GM23248 (cell line): ENCODE results near the gene TMEM63C. TPM values are rescaled to one million over a fixed set of nuclear protein-coding genes. Genes with fewer than 3 reads are reported as not detected.

ENCODE experiments used
- DNase-seq: peaks from one replicate; pipeline ENCODE4 v3.0.0-alpha.2; 2015
- H2AFZ ChIP-seq: fragments of 200-600 bp; sonication (generic); 2 replicates; pipeline ENCODE4 v1.6.1; 2016; ENCODE audit warnings: antibody characterized with exemption
- H3F3A ChIP-seq: fragments of 200-600 bp; sonication (generic); 2 replicates; pipeline ENCODE4 v1.6.1; 2016; ENCODE audit warnings: mild to moderate bottlenecking, antibody characterized with exemption, mixed run types; ENCODE audit not compliant: insufficient read depth
- H3K27ac ChIP-seq: fragments of 200-600 bp; sonication (generic); 2 replicates; pipeline ENCODE4 v1.5.1; 2016; ENCODE audit warnings: mild to moderate bottlenecking
- H3K27me3 ChIP-seq: fragments of 200-600 bp; sonication (generic); replicated peaks from 2 replicates; pipeline ENCODE4 v1.6.1; 2016; ENCODE audit warnings: mild to moderate bottlenecking; ENCODE audit not compliant: insufficient read depth
- H3K36me3 ChIP-seq: fragments of 200-600 bp; sonication (generic); 2 replicates; pipeline ENCODE4 v1.6.1; 2016; ENCODE audit warnings: low read depth, mild to moderate bottlenecking
- H3K4me1 ChIP-seq: fragments of 200-600 bp; sonication (generic); 2 replicates; pipeline ENCODE4 v1.6.1; 2016; ENCODE audit warnings: mild to moderate bottlenecking; ENCODE audit not compliant: insufficient read depth
- H3K4me2 ChIP-seq: fragments of 200-600 bp; sonication (generic); one replicate; pipeline ENCODE4 v1.6.1; 2016; ENCODE audit warnings: mild to moderate bottlenecking; ENCODE audit not compliant: unreplicated experiment
- H3K4me3 ChIP-seq: fragments of 200-600 bp; sonication (generic); 2 replicates; pipeline ENCODE4 v1.5.1; 2016; ENCODE audit warnings: mild to moderate bottlenecking
- H3K79me2 ChIP-seq: fragments of 200-600 bp; sonication (generic); 2 replicates; pipeline ENCODE4 v1.6.1; 2016; ENCODE audit warnings: mild to moderate bottlenecking; ENCODE audit not compliant: insufficient read depth
- H3K9ac ChIP-seq: fragments of 200-600 bp; sonication (generic); 2 replicates; pipeline ENCODE4 v1.6.1; 2016; ENCODE audit warnings: mild to moderate bottlenecking
- H3K9me2 ChIP-seq: fragments of 200-600 bp; sonication (generic); 2 replicates; pipeline ENCODE4 v1.6.1; 2016; ENCODE audit warnings: mixed run types, mild to moderate bottlenecking, moderate library complexity; ENCODE audit not compliant: insufficient read depth
- H3K9me3 ChIP-seq: fragments of 200-600 bp; sonication (generic); one replicate; pipeline ENCODE4 v1.6.1; 2017; ENCODE audit warnings: low read depth
- H4K20me1 ChIP-seq: fragments of 200-600 bp; sonication (generic); 2 replicates; pipeline ENCODE4 v1.6.0; 2016; ENCODE audit not compliant: insufficient read depth
- EZH2 ChIP-seq: fragments of 200-600 bp; sonication (generic); IDR thresholded peaks from 2 replicates; pipeline ENCODE4 v1.6.1; 2018; ENCODE audit warnings: antibody characterized with exemption, mild to moderate bottlenecking; ENCODE audit not compliant: insufficient read depth, poor library complexity, severe bottlenecking
- EZH2phosphoT487 ChIP-seq: fragments of 200-600 bp; sonication (generic); IDR thresholded peaks from 2 replicates; pipeline ENCODE4 v1.6.1; 2018; ENCODE audit warnings: antibody characterized with exemption, moderate library complexity, mild to moderate bottlenecking, low read depth; ENCODE audit not compliant: insufficient read depth
- WGBS, 2 experiments: methylation state at CpG; one replicate each; pipeline ENCODE4 v1.1.6; 2015 to 2017; ENCODE audit warnings: low lambda C conversion rate in 2 of 2, low coverage in 1 of 2; ENCODE audit errors: missing lambda C conversion rate in 2 of 2; 5-methylcytosine and 5-hydroxymethylcytosine counted together
- in situ Hi-C: fragments of 300-500 bp; cut with MboI; formaldehyde crosslinking; loops from 2 replicates; pipeline ENCODE4 v1.15.0; 2020
- polyA plus RNA-seq: library from polyadenylated mRNA; unstranded; fragments of >200 nt; fragmentation: Nextera tagmentation; extraction: Ambion mirVana; gene quantifications from 2 replicates; pipeline ENCODE4 v1.2.1, GENCODE V29; 2016
- total RNA-seq: library from RNA; depleted of rRNA; stranded (reverse); fragments of >200 nt; shearing (Covaris generic); gene quantifications from 2 replicates; pipeline ENCODE4 v1.2.3, GENCODE V29; 2014

The TMEM63C gene
- total and polyA plus RNA-seq, 2 experiments from 2014 or later, result not detected

DNA sequence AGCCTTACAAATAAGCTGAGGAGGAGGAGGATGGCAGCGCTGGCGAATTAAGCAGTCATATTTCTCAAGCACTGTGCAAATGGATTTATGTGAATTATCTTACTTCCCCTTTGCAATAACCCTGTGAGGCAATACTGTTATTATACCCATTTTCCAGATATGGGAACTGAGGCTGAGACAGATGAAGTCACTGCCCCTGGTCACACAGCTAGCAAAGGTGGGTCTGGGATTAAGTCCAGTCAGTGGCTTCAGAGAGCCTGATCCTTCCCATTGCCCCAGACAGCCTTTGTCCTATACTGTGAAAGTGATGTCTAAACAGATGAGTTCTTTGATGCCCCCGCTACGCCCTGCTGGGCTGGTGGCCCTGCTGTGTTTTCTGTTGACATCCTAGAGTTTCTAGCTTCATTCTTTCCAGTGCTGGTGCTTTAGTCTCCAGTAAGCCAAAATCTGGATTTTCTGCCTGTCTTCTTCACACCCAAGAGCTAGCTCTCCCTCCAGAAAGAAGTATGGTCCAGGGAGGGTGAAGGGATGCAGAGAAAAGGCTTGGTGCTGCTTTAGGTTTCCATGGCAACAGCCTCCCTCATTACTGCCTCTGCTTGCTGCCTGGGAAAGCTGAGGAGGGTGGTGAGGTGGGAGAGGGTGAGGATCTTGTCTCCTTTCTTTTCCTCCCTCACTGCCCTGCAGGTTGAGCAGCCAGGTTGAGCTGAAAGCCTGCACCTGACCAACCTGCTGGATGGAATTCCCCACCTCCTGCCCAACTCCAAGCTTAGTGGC is 30.7 kb downstream of the TMEM63C start:
- Histone ChIP-seq H2AFZ (no peak overlapping the region), H3K27ac (no peak overlapping the region), H3K9ac (no peak overlapping the region), H3K4me1 (no peaks in the 10 kb centered on the region), H4K20me1 (no peaks in the 10 kb centered on the region), H3K79me2 (no peaks in the 10 kb centered on the region), H3K9me2 (no peaks in the 10 kb centered on the region), H3F3A (no peaks in the 10 kb centered on the region), H3K4me2 (no peak overlapping the region), H3K9me3 (no peaks in the 10 kb centered on the region), H3K4me3 (no peak overlapping the region), H3K36me3 (no peaks in the 10 kb centered on the region), H3K27me3 (peaks cover 22% of the 10 kb centered on the region)
- DNase-seq, result no peak
- in situ Hi-C loops, result no loop called here
- TF ChIP-seq EZH2 (no peak), EZH2phosphoT487 (no peak)
- 35 to 47% methylated on average over 4 of the region's 4 CpGs for WGBS, 2 experiments

DNA sequence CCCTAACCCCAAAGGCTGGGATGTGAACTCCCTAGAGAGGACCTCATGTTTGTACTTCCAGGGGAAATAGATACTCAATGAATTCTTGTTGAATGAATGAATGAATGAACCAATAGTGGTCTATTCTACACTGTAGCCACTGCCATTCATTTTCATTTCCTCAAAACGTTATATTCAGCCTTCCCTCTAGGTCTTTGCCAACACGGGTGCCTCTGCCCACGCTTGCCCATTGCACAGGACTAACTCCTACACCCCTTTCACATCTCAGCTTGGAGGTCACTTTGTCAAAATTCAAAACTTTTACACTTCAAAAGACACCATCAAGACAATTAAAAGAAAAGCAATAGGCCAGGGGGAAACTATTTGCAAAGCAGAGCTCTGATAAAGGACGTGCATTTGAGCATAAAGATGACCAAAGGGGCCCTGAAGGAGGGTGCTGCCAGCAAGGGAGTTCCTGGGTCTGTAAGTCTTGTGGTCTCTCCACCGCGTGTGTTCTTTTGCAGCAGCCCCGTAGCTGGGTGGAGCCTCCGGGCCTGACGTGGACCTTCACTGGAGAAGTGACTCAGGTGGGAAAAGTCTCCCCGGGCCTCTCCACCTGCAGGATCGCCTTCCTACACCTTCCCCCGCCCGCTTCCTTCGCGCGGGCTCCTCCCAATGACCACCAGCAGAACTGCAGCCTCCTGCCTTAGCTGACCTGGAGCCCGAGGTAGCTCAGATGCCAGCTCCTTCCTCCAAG is 31.5 kb downstream of the TMEM63C start:
- DNase-seq, result peak; percentile 51
- H2AFZ ChIP-seq, result no peak overlapping the region
- in situ Hi-C loops, result no loop called here
- no peak overlapping the region for H3K4me3 ChIP-seq
- no peaks in the 10 kb centered on the region for H3K4me1 ChIP-seq
- no peaks in the 10 kb centered on the region for H4K20me1 ChIP-seq
- no peak overlapping the region for H3K4me2 ChIP-seq
- H3K9me2 ChIP-seq, result no peaks in the 10 kb centered on the region
- H3K27ac ChIP-seq, result no peak overlapping the region
- H3K9me3 ChIP-seq, result no peaks in the 10 kb centered on the region
- no peaks in the 10 kb centered on the region for H3F3A ChIP-seq
- H3K36me3 ChIP-seq, result no peaks in the 10 kb centered on the region
- H3K27me3 ChIP-seq, result peaks cover 25% of the 10 kb centered on the region
- H3K9ac ChIP-seq, result no peak overlapping the region
- TF ChIP-seq EZH2 (no peak), EZH2phosphoT487 (no peak)
- WGBS, 2 experiments, result 6 to 8% methylated on average over 17 of the region's 17 CpGs
- H3K79me2 ChIP-seq, result no peaks in the 10 kb centered on the region

DNA sequence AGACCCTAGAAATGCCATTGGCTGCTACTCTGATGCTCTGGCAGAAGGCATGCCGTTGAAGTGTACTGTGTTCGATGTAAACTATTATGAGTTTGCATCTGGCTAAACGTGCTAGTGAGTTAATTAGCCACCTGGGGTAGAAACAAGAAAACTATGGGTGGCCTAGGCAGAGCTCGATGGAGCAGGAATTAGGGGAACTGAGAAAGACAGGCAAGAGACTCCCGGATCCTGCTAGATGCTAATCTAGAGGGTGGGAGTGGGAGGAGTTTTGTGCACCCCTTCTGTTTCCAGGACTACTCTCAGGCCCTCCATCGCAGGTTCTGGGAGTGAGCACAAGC is 32.0 kb downstream of the TMEM63C start:
- Histone ChIP-seq H2AFZ (no peak overlapping the region), H3K9me3 (no peaks in the 10 kb centered on the region), H4K20me1 (no peaks in the 10 kb centered on the region), H3K79me2 (no peaks in the 10 kb centered on the region), H3K4me3 (no peak overlapping the region), H3K27ac (no peak overlapping the region), H3K9ac (no peak overlapping the region), H3K4me1 (no peaks in the 10 kb centered on the region), H3F3A (no peaks in the 10 kb centered on the region), H3K36me3 (no peaks in the 10 kb centered on the region), H3K4me2 (no peak overlapping the region), H3K27me3 (peaks cover 25% of the 10 kb centered on the region), H3K9me2 (no peaks in the 10 kb centered on the region)
- WGBS, 2 experiments, result 5 to 8% methylated on average over 6 of the region's 6 CpGs
- TF ChIP-seq EZH2phosphoT487 (no peak), EZH2 (no peak)
- no peak for DNase-seq
- in situ Hi-C loops, result no loop called here

DNA sequence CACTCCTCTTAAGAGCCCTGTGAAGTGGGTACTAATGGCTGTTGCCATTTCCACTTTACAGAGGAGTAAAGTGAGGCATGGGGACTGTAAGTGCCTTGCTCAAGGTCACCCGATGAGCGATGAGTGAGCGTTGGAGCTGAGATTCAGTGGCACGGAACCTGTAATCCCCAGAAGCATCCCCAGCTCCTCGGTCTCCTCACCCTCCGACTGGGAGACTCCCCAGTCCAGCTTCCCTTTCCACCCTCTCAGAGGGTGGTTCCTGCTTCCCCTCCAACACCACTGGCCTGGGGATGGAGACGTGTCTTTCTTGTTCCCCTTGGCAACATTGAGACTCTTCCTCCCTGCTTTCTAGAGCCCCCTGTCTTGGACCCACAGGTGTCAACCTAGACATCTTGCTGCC is 32.6 kb downstream of the TMEM63C start:
- H3K27me3 ChIP-seq, result peaks cover 25% of the 10 kb centered on the region
- H3K9ac ChIP-seq, result no peak overlapping the region
- H3K4me3 ChIP-seq, result no peak overlapping the region
- H3F3A ChIP-seq, result no peaks in the 10 kb centered on the region
- H2AFZ ChIP-seq, result no peak overlapping the region
- 51 to 53% methylated on average over 7 of the region's 7 CpGs for WGBS, 2 experiments
- DNase-seq, result no peak
- no peaks in the 10 kb centered on the region for H3K4me1 ChIP-seq
- H3K36me3 ChIP-seq, result no peaks in the 10 kb centered on the region
- H3K27ac ChIP-seq, result no peak overlapping the region
- no peaks in the 10 kb centered on the region for H3K9me2 ChIP-seq
- no peak overlapping the region for H3K4me2 ChIP-seq
- H3K9me3 ChIP-seq, result no peaks in the 10 kb centered on the region
- TF ChIP-seq EZH2phosphoT487, result no peak
- no peak for TF ChIP-seq EZH2
- in situ Hi-C loops, result no loop called here
- H3K79me2 ChIP-seq, result no peaks in the 10 kb centered on the region
- no peaks in the 10 kb centered on the region for H4K20me1 ChIP-seq
